CD1c-positive myeloid dendritic cell (primary cell): ENCODE results near the gene CSAD.
"Not testable (repeated sequence)": the region's sequence is repeated elsewhere in the genome, so short reads cannot be mapped to it uniquely, and the experiment has no call there.

Experiments
- DNase-seq: peaks from one replicate; pipeline ENCODE4 v3.0.0-alpha.2; 2016; ENCODE audit errors: extremely low spot score

Gene CSAD

DNA sequence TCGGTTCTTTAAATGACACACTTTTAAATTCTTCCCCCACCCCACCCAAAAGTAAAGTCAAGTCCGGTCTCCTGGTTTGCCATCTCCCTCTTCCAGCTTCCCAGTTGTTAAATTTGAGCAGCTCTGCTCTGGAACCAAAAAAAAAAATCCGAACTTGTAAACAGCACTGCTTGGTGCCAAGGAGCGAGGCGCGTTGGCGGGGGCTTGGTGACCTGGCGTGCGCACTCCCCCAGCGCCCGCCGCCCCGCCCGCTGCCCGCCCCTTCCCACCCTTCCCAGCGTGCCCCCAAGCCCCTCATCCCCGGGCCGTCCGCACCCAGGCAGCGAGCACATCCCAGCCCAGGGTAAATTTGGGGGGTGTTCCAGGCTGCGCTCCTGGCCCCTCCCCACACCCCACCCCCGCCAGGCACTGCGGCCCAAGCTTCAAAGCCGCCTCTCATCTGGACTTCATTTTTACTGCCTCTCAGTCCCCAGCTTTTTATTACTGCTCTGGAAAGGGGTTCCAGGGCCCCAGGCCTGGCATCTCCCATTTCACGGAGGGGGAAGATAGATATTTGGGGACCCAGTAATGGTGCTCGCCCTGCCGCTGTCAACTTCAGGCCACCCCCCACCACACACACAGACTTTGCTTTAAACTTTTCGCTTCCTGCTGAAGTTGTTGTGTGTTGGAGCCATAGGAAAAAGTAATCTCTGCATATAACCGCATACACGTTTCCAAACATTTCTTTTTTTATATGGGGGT is 38.0 kb upstream of the CSAD start:
- no peak for DNase-seq

DNA sequence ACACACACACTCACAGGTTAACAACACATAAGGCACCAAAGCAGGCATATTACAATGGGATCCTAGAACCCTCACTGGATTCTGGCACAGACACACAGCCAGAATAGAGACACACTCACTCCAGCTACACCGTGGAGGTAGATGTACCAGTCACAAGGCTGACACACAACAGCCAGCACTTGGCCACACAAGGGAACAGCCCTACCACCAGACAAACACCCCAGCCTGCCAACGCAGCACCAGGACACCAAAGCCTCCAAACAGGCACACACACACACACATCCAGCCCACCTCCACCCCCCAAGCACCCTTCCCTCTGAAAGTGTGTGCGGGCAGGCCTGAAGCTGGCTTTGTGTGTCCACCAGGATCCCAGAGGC is 37.2 kb upstream of the CSAD start:
- no peak for DNase-seq

DNA sequence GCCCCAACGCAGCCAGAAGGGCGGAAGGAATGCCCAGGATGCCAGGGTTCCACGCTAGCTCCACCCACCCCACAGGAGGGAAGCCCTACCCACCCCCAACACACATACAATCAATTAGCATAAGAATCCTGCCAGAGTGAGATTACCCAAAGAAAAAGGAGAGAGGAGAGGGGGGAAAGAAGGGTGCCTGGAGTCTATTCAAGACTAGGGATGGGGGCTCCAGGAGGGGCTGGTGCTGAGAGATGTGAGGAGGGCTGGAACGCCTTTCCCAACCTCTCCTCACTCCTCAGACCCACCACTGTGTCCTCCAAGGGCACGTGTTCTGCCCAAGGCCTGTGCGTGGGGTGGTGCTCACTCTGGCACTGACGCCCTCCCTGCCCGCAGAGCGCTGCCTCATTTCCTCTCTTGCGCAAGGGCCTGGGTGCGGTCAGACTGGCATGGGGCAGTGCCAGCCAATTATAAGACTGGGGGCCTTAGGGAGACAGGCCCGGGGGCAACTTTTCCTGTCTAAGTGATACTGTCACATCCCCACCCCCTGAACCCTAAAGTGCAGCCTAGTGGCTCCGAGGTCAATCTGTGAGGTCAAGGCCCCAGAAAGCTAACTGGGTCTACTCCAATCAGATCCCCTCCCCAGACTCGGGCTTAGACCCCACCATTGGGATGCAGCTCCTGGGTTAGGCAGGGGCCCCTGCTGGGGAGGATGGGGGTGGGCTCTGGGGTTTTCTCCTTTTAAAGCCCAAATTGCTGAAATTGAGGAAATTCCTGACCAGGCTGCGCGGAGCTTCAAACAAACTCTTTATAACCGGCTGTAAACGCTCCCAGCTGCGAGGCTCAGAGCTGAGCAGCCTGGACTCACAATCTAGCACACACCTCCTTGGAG is 36.6 kb upstream of the CSAD start:
- DNase-seq: peak; percentile 79

DNA sequence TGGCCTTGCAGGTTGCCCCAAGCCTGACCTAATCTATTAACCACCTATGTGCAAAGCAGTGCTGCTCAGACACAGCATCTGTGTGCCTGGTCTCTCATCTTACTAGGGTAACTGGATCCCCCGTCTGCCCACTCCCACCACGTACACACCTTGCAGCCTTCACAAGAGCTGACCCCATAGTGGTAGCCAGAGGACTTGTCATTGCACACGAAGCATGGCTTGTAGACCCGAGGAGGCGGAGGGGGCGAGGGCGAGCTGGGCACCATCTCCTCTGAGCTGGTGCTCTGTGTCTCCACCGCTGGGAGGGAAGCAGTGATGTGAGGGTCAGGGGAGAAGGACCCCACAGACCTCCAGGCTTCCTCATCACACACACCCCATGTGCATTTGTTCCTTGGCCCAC is 34.8 kb upstream of the CSAD start:
- no peak for DNase-seq

DNA sequence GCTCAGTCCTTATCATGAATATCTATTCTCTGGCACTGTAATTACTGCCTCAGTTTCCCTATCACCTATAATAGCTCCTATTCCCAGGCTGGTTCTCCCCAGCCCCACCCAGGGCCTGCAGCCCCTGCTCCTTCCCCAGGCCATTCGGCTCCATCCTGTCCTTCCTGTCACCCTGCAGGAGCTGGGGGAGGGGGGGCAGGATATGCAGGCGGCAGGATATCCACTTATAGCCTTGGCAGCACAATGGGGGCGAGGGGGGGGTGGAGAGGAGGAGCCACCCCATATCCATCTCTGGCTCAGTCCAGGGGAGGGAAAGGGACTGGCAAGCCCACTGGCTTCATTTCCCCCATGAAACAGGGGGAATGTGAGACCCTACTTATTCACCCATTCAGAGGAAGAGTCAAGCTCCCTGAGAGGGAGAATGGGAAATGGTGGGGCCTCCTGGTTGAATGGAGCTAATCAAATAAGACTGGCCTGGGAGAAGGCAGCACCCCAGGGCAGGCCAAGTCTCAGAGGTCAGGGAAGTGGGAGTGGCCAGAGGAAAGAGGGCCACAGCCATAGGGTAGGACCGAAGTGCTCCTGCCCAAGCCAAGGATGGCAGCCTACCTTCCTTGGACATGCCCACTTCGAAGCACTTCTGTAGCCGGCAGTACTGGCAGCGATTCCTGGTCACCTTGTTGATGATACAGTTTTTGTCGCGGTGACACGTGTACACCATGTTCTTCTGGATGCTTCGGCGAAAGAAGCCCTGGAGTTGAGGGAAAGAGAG is 34.1 kb upstream of the CSAD start:
- no peak for DNase-seq

DNA sequence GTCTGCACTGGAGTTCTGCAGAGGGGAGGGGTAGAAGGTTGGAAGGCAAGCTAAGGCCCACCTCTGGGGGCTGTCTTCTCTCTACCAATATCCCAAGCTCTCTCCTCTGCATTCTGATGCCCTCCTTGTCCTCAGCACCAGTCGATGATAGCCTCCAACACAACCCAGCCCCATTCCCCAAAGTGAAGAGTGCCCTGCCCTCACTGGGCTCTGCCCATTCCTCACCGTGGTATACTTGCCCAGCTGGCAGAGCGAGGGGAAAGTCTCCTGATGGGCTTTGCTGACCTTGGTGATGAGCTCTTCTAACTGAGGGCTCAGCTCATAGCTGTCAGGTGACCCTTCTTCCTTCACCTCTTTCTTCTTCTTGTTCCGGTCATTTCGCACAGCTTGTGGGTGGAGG is 33.5 kb upstream of the CSAD start:
- DNase-seq: no peak

DNA sequence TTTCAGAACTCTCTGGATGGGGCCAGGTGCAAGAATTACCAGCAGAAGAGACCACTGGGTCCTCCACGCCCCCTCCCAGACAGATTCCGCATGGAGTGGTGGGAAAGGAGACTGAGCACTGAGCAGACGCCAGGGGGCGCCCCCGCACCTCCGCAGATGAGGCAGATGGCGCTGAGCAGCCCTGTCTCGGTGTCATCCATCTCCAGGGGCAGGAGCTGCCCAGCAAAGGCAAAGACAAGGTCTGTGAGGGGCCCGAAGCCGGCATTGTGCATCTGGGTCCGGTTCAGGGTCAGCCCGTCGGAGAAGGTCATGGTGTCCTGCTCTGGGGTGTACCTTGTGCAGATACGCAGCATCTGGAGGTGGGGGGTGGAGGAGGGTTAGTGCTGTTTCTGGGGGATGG is 32.6 kb upstream of the CSAD start:
- DNase-seq: peak; percentile 87

DNA sequence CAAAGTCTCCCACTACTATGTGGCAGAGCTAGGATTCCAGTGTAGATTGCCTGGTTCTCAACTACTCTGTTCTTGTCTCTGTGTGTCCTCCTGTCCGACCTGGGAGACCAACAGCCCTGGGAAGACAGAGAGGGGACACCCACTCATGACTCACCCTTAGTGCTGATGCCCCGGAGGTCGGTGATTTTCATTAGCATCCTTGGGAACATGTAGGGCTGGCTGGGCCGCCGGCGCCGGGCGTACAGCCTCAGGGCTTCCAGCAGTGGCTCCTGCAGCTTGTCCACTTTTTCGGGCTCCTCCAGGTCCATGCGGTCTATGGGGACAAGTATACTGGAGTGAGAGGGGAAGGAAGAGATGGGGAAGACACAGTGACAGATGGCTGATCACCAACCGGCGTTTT is 32.2 kb upstream of the CSAD start:
- DNase-seq: no peak

DNA sequence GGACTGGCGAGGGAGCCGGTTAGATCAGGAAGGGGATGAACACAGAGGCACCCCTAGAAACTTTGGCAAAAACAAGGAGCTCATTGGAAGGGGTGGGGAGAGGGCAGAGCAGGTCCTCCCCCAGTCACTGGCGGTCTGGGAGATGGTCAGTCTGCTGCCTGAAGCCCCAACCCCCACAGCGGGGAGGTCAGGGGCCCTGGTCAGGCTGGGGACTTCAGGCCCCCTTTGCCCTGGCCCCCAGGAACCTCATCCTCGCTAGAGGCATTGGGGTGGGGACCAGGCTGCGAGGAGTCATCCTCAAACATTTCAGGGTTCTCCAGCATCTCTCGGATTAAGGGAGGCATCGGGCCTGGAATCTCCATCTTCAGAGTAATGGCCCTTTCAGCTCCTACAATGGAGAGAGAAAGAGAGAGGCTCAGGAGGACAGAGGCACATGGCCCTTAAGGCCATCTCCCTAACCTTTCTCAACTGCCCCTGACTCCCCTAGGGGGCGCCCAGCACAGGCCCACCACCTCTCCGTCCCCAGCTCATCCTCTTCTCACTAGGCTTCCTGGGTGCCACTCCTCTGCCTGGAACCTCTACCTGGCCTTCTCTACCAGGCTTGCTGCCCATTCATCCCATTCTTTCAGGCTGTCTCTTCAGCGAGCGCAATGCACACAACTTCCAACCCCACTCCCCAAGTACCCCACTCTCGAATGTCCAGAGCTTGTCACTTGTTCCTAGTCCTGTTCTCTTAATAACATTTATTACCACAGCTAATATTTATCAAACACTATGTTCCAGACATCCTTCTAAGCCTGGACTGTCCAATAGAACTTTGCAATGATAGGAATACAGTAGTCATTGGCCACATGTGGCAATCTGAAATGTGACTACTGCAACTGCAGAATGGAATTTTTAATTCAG is 31.0 kb upstream of the CSAD start:
- DNase-seq: no peak

DNA sequence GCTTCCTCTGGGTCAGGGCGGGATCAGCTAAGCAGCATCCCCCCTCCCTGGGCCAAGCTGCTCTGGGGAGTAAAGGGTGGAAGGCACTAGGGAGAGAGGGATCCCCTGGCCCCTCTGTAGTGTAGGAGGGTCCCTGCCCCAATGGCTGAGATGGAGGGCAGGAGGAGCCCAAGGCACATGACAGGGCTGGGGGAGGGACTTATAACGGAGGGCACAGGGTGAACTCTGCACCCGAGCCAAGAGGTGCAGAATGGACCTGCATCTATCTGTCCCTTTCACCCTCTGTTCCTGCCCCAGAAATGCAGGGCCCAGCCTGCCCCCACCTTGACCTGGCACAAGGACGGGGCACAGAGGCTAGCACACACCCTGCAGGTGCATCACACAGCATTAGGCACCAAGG is 30.1 kb upstream of the CSAD start:
- no peak for DNase-seq

DNA sequence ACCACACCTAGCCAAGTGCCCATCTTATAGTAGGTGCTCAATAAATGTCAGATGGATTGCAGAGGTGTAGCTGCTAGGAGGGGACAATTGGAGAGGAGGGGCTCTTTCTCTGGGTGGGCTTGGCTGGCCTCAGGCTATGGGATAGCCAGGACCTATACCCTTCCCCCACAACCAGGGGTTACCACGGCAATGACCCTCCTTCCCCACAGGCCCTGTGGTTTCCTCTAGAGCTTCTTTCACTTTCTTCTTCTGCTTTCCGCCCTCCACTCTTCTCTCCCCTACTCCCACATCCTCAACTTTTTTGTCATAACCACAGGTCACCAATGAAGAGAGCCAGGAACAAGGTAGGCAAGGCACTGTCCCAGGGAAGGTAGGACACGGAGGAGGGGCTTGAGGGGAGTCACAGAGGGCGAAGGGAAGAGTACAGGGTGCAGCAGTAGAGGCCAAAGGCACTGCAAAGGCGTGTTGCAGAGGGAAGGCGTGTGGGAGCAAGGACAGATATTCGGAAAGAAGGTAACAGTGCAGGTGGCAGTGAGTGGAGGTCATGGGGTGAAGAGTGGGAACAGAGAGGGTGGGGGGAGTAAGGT is 28.2 kb upstream of the CSAD start:
- DNase-seq: peak; percentile 53

DNA sequence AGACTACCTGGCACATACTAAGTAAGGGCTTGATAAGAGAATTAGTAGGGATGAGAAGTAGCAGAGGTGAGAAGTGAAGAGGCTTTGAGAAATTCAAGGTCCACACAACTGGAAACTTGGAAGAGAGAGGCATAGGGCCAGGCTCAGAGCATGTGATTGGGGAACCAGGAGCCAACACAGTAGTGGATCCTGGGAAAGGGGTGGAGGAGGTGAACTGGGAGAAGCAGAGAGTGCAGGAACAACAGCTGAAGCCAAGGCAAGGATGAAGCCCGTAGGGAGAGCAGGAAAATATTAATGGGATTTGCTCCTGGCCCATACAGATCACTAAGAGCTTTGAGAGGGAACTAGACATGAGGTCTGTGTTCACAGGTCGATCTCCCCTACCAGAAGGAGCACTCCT is 27.7 kb upstream of the CSAD start:
- no peak for DNase-seq

DNA sequence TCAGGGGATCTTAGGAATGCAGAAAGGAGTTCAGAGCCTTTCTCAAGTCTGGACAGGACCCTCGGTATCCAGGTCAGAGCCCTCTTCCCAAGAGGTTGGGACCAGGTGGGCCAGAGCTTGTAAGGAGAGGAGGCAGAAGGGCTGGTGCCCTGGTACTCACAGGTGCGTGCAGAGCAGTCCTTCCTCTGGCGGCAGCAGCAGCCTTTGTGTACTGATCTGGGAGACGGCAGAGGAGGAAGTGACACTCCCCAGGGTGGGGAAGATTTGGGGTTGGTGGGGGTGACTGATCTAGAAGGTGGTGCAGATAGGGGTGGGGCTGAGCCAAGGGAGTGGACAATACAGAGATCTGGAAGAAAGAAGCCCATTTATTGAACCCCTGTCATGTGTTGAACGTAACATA is 26.3 kb upstream of the CSAD start, which contains the start of gene ITGB7:
ITGB7 (minus strand) TSS at position 210 of the 400 bp plus-strand sequence. CDS start 6,808 bp downstream, outside the sequence.
- DNase-seq: peak; percentile 64

DNA sequence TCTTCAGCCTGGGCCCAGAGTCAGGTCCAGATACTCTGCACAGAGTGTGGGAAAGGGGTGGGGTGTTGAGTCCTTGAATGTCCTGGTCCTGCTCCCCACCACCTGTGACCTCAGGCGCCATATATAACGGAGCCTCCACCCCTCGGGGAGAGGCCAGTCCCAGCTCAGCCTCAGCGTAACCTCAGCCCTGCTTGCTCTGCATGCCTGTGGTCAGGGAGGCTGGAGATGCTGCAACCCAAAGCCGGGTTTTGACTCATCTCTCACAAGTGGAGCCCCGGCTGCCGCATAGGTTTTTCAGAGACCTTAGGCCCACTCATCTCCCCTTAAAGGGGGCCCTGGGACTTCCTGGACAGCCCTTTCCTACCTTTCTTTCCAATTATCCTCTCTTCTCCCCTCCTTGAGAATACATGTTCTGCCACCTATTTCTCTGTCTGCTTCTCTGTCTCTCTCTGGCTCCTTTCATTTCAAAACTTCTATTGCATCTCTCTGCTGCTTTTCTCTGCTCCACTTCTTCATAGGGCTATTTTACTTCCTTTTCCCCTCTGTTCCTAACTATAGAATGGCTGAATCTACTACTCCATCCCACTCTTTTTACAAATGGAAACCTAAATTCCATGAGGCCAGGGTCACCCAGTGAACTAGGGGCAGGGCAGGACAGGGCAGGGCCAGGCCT is 25.2 kb upstream of the CSAD start:
- peak; percentile 65 for DNase-seq

DNA sequence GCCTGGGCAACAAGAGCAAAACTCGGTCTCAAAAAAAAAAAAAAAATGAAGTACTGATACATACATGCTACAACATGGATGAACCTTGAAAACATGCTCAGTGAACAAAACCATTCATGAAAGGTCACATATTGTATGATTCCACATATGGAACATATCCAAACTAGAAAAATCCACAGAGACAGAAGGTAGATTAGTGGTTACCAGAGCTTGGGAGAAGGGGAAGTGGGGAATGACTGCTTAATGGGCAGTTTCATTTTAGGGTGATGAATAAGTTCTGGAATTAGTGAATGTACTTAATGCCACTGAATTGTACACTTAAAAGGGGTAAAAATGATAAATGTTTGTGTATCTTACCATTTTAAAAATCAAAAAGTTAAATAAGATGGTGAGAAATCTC is 23.6 kb upstream of the CSAD start:
- peak; percentile 45 for DNase-seq

DNA sequence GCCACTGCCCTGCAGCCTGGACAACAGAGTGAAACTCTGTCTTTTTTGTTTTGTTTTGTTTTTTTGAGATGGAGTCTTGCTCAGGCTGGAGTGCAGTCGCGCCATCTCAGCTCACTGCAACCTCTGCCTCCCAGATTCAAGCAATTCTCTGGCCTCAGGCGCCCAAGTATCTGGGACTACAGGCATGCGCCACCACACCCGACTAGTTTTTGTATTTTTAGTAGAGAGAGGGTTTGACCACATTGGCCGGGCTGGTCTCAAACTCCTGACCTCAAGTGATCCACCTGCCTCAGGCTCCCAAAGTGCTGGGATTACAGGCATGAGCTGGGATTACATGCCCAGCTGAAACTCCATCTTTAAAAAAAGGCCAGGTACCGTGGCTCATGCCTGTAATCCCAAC is 21.6 kb upstream of the CSAD start:
- not testable (repeated sequence) for DNase-seq

DNA sequence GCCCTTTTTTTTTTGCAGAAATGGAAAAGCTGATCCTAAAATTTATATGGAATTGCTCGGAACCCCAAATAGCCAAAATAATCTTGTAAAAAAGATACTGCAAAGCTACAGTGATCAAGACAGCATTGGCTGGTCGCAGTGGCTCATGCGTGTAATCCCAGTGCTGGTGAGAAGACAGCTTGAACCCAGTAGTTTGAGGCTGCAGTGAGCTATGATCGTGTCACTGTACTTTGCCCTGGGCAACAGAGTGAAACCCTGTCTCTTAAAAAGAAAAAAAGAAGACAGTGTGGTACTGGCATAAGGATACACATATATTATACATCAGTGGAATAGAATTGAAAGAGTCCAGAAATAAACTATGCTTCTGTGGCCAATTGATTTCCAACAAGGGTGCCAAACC is 20.9 kb upstream of the CSAD start:
- DNase-seq: no peak

DNA sequence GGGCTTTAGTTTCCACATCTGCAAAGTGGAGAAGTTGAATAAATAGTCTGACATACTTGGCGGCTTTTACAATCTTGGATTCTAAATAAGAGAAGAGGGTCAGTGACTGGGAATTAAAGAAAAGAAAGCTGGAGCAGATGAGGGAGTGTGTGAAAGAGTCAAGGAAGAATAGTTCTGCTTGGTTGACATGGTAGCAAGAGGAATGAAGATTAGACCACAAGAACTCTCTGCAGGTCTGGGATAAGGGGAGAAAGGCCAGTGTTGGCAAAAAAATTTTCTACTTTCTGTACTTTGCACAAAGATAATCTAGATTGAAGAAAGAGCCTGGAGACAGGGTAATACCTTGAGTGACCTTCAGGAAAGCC is 20.4 kb upstream of the CSAD start:
- no peak for DNase-seq

DNA sequence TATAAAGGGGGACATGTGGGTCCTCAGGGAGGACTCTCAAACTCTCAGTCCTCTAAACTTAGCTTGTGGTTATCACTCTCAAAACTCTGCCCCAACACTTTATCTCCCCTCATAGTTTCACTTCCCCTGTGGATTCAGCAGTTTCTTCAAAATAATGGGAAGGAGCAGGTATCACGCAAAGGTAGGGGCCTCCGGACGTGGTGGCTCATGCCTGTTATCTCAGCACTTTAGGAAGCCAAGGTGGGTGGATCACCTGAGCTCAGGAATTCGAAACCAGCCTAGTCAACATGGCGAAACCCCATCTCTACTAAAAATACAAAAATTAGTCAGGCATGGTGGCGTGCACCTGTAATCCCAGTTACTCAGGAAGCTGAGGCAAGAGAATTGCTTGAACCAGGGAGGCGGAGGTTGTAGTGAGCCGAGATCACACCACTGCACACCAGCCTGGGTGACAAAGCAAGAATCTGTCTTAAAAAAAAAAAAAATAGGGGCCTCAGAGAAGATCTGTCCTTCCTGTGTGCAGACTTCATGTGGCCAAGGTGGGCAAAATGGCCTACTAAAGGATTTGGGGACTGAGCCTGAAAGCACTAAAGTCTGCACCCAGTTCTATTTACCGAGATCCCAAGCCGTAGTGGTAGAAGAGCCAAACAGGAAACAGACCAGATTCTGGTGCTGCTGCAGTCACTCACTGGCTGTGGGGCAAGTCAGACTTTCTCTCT is 19.9 kb upstream of the CSAD start:
- no peak for DNase-seq

DNA sequence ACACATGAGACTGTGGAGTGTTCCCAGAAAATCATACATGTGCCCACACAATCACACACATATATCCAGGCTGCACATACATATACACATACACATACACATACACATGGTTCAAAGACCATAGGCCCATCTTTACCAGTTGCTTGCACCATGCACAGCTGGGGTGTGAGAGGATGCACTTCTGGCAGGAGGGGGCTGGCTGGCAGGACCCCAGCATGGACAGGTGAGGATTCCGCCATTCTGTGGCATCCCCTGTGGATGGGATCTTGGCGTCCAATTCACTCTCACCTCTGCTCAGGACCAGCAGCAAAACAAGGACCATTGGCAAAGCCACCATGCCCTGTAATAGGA is 19.4 kb upstream of the CSAD start:
- DNase-seq: no peak
